K562 (cell line): ENCODE measurements around the gene PIGV. TPM values are rescaled to one million over a fixed set of nuclear protein-coding genes. Genes with fewer than 3 reads are reported as not detected.

ENCODE experiments used
- ADNP ChIP-seq: fragments of 200-800 bp; sonication (Bioruptor generic); IDR thresholded peaks from 2 replicates; pipeline ENCODE4 v1.6.1; 2016; ENCODE audit warnings: missing genetic modification characterization, missing compliant biosample characterization
- E2F6 ChIP-seq, 2 experiments: IDR thresholded peaks; 2 replicates each; pipeline ENCODE4 v1.6.1; 2011; ENCODE audit warnings: borderline replicate concordance in 1 of 2, control low read depth in 1 of 2, low read depth in 1 of 2, low read length in 1 of 2, mild to moderate bottlenecking in 1 of 2, mixed read lengths in 1 of 2, moderate library complexity in 1 of 2; ENCODE audit not compliant: insufficient read depth in 1 of 2, insufficient read length in 1 of 2, poor library complexity in 1 of 2, severe bottlenecking in 1 of 2; ENCODE audit errors: extremely low read depth in 1 of 2
- ETS2 ChIP-seq: IDR thresholded peaks from 2 replicates; pipeline ENCODE4 v1.6.1; 2016; ENCODE audit warnings: borderline replicate concordance, missing genetic modification characterization, mild to moderate bottlenecking, moderate library complexity, missing compliant biosample characterization; ENCODE audit not compliant: poor library complexity, severe bottlenecking
- GABPA ChIP-seq: fragments of 200-800 bp; sonication (Bioruptor generic); conservative IDR thresholded peaks from 2 replicates; pipeline ENCODE4 v1.6.1; 2016; ENCODE audit warnings: low read depth, missing genetic modification characterization, missing compliant biosample characterization
- JUN ChIP-seq, 2 experiments: sonication (generic) in 1 of 2; formaldehyde crosslinking in 1 of 2; IDR thresholded peaks; 2 replicates each; pipeline versions ENCODE4 v1.6.1 to v1.8.0; 2012 to 2022; ENCODE audit warnings: borderline replicate concordance in 2 of 2, mild to moderate bottlenecking in 2 of 2, improper control_type of control experiment in 1 of 2, low read depth in 1 of 2, low read length in 1 of 2, missing genetic modification reagents in 1 of 2
- NCOR1 ChIP-seq: fragments of 450-650 bp; IDR thresholded peaks from 2 replicates; pipeline ENCODE4 v1.6.1; 2016; ENCODE audit warnings: mild to moderate bottlenecking, moderate library complexity
- NR3C1 ChIP-seq: sonication (generic); formaldehyde crosslinking; IDR thresholded peaks from 2 replicates; pipeline ENCODE4 v1.8.1; 2022; ENCODE audit warnings: missing genetic modification reagents
- PHTF2 ChIP-seq: fragments of 250-450 bp; sonication (Bioruptor Pico); IDR thresholded peaks from 2 replicates; pipeline ENCODE4 v1.5.0; 2021; ENCODE audit warnings: mild to moderate bottlenecking
- PTBP1 ChIP-seq: fragments of 200-400 bp; formaldehyde crosslinking; IDR thresholded peaks from 2 replicates; pipeline ENCODE4 v1.6.1; 2017; ENCODE audit warnings: low read depth, low read length
- polyA plus RNA-seq, 8 experiments: library from polyadenylated mRNA; depleted of rRNA in 4 of 8; stranded (reverse) in 5 of 8; unstranded in 3 of 8; fragments of >200 nt; fragmentation: Nextera tagmentation in 2 of 8; fragmentation: Illumina TruSeq in 1 of 8; extraction: Ambion mirVana in 2 of 8; extraction: Trizol in 1 of 8; gene quantifications; 2 replicates each; pipeline versions ENCODE4 v1.2.1 to v1.2.3, GENCODE V29; 2011 to 2014; ENCODE audit warnings: inconsistent platforms in 1 of 8, missing spikeins in 1 of 8
- total RNA-seq, 7 experiments: library from RNA; depleted of rRNA in 6 of 7; stranded (reverse); fragments of >200 nt in 6 of 7; fragmentation: Illumina TruSeq in 2 of 7; extraction: Trizol in 2 of 7; gene quantifications; 2 replicates each; pipeline versions ENCODE4 v1.2.1 to v1.2.3, GENCODE V29; 2011 to 2021; ENCODE audit warnings: low replicate concordance in 1 of 7
- TF ChIP-seq, protein P1 (sequence below): IDR thresholded peaks from 2 replicates; pipeline ENCODE4 v1.6.1; 2016; ENCODE audit warnings: missing genetic modification characterization, missing compliant biosample characterization
- TF ChIP-seq, protein P2 (sequence below): fragments of 250-450 bp; sonication (Bioruptor Pico); IDR thresholded peaks from 2 replicates; pipeline ENCODE4 v1.4.0; 2020; ENCODE audit warnings: mild to moderate bottlenecking, moderate library complexity
- TF ChIP-seq, protein P3 (sequence below): fragments of 250-450 bp; sonication (Bioruptor Pico); IDR thresholded peaks from 2 replicates; pipeline ENCODE4 v1.4.0; 2020; ENCODE audit warnings: borderline replicate concordance
- TF ChIP-seq, protein P4 (sequence below): fragments of 150-350 bp; conservative IDR thresholded peaks from 2 replicates; pipeline ENCODE4 v1.6.1; 2014; ENCODE audit warnings: low read length

The PIGV gene
- total and polyA plus RNA-seq, 9 of the 15 experiments (the other 6 are each of a cell fraction or from before 2014, with no cell fraction given) = 8.4 to 21.8 (median 11.7) TPM

- TF ChIP-seq, protein P1, sequence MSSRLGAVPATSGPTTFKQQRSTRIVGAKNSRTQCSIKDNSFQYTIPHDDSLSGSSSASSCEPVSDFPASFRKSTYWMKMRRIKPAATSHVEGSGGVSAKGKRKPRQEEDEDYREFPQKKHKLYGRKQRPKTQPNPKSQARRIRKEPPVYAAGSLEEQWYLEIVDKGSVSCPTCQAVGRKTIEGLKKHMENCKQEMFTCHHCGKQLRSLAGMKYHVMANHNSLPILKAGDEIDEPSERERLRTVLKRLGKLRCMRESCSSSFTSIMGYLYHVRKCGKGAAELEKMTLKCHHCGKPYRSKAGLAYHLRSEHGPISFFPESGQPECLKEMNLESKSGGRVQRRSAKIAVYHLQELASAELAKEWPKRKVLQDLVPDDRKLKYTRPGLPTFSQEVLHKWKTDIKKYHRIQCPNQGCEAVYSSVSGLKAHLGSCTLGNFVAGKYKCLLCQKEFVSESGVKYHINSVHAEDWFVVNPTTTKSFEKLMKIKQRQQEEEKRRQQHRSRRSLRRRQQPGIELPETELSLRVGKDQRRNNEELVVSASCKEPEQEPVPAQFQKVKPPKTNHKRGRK (tag) = no peak
- TF ChIP-seq NCOR1 (peak; percentile 85), ETS2 (tag) (peak; percentile 97), GABPA (tag) (peak; percentile 92), PTBP1 (peak; percentile 86; the same call in 1 of the 2 replicates), JUN (IDR thresholded peaks at IDR 0.05; ENCODE audit: borderline replicate concordance, low read depth, low read length) (peak; percentile 71), JUN (CRISPR knock-in tag; IDR thresholded peaks at IDR 0.05; ENCODE audit: borderline replicate concordance) (0 out of 2 replicates have a peak, but pooled peaks have one; percentile 52), ADNP (tag) (no peak), NR3C1 (no peak), E2F6 (IDR thresholded peaks at IDR 0.05; ENCODE audit: borderline replicate concordance in 1 of 2, extremely low read depth in 1 of 2, insufficient read depth in 1 of 2, insufficient read length in 1 of 2, low read depth in 1 of 2, low read length in 1 of 2, poor library complexity in 1 of 2, severe bottlenecking in 1 of 2) (peak in 1 of 2 experiments; percentile 52), PHTF2 (CRISPR knock-in tag) (no peak)
- TF ChIP-seq, protein P2, sequence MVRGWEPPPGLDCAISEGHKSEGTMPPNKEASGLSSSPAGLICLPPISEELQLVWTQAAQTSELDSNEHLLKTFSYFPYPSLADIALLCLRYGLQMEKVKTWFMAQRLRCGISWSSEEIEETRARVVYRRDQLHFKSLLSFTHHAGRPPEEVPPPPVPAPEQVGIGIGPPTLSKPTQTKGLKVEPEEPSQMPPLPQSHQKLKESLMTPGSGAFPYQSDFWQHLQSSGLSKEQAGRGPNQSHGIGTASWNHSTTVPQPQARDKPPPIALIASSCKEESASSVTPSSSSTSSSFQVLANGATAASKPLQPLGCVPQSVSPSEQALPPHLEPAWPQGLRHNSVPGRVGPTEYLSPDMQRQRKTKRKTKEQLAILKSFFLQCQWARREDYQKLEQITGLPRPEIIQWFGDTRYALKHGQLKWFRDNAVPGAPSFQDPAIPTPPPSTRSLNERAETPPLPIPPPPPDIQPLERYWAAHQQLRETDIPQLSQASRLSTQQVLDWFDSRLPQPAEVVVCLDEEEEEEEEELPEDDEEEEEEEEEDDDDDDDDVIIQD (CRISPR knock-in tag) = no peak
- TF ChIP-seq, protein P3, sequence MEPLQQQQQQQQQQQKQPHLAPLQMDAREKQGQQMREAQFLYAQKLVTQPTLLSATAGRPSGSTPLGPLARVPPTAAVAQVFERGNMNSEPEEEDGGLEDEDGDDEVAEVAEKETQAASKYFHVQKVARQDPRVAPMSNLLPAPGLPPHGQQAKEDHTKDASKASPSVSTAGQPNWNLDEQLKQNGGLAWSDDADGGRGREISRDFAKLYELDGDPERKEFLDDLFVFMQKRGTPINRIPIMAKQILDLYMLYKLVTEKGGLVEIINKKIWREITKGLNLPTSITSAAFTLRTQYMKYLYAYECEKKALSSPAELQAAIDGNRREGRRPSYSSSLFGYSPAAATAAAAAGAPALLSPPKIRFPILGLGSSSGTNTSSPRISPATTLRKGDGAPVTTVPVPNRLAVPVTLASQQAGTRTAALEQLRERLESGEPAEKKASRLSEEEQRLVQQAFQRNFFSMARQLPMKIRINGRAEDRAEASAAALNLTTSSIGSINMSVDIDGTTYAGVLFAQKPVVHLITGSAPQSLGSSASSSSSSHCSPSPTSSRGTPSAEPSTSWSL (CRISPR knock-in tag) = no peak
- TF ChIP-seq, protein P4, sequence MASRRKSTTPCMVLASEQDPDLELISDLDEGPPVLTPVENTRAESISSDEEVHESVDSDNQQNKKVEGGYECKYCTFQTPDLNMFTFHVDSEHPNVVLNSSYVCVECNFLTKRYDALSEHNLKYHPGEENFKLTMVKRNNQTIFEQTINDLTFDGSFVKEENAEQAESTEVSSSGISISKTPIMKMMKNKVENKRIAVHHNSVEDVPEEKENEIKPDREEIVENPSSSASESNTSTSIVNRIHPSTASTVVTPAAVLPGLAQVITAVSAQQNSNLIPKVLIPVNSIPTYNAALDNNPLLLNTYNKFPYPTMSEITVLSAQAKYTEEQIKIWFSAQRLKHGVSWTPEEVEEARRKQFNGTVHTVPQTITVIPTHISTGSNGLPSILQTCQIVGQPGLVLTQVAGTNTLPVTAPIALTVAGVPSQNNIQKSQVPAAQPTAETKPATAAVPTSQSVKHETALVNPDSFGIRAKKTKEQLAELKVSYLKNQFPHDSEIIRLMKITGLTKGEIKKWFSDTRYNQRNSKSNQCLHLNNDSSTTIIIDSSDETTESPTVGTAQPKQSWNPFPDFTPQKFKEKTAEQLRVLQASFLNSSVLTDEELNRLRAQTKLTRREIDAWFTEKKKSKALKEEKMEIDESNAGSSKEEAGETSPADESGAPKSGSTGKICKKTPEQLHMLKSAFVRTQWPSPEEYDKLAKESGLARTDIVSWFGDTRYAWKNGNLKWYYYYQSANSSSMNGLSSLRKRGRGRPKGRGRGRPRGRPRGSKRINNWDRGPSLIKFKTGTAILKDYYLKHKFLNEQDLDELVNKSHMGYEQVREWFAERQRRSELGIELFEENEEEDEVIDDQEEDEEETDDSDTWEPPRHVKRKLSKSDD = 0 out of 2 replicates have a peak, but pooled peaks have one; percentile 25
These were observed 43.4 kb upstream of the PIGV start (continued) for GRCh38 chr1:26744075-26744959.
